Cortex of kidney (tissue), 1 donor: ENCODE results near the gene TOR1AIP1.
"Not testable (repeated sequence)": the region's sequence is repeated elsewhere in the genome, so short reads cannot be mapped to it uniquely, and the experiment has no call there.

Experiments used
- DNase-seq: peaks from one replicate; lab custom pipeline; 2025; lab: John Stamatoyannopoulos, UW

Gene TOR1AIP1

DNA sequence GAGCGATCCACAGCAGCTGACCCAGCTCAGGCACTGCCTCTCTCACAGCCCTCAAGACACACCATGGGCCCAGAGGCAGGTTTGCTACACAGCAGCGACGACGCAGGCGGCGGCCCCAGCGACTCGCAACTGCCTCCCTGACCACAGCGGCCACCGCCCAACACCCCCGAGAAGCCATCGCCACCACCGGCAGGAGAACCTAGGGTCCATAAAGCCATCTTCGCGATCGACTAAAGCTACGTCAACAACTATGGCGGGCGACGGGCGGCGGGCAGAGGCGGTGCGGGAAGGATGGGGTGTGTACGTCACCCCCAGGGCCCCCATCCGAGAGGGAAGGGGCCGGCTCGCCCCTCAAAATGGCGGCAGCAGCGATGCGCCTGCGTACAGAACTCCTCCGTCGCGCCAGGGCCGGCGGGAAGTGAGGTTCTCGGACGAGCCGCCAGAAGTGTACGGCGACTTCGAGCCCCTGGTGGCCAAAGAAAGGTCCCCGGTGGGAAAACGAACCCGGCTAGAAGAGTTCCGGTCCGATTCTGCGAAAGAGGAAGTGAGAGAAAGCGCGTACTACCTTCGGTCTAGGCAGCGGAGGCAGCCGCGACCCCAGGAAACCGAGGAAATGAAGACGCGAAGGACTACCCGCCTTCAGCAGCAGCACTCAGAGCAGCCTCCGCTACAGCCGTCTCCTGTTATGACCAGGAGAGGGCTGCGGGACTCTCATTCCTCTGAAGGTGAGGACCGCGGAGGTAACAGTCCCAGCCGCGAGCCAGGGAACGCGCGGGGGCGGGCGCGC is at the start of gene TOR1AIP1:
Gene TOR1AIP1 (plus strand): TSS at position 33 of the 787 bp plus-strand sequence. CDS start 218 bp downstream, at position 251.
- DNase-seq = peak; percentile 84

DNA sequence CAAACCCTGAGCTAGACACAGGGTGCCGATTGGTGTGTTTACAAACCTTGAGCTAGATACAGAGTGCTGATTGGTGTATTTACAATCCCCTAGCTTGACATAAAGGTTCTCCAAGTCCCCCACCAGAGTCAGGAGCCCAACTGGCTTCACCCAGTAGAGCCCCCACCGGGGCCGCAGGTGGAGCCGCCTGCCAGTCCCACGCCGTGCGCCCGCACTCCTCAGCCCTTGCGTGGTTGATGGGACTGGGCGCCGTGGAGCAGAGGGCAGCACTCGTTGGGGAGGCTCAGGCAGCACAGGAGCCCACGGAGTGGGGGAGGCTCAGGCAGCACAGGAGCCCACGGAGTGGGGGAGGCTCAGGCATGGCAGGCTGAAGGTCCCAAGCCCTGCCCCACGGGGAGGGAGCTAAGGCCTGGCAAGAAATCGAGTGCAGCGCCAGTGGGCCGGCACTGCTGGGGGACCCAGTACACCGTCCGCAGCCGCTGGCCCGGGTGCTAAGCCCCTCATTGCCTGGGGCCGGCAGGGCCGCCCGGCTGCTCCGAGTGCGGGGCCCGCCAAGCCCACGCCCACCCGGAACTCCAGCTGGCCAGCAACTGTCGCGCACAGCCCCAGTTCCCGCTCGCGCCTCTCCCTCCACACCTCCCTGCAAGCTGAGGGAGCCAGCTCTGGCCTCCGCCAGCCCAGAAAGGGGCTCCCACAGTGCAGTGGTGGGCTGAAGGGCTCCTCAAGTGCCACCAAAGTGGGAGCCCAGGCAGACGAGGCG is 45.2 kb upstream of the TOR1AIP1 start:
- not testable (repeated sequence) for DNase-seq

DNA sequence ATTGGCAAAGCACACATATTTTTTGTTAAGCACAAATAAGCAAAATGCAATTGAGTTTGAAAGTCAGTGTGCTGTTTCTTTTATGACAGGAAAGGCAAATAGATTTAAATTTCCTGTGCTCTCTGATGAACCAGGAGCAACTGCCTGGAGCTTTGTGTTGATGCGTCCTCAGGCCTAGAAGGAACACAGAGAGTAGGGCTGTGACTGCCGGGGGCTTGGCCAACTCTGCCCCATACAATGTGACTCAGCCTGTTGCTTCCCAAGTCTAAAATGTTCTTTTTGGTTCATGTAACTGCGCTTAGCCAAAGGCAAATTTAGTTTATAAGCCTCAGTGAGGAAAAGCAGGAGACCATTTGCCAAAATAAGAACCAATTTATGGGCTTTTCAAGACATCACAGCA is 42.0 kb upstream of the TOR1AIP1 start:
- DNase-seq = no peak

- no peak for DNase-seq
Measured at GRCh38 chr1:179848233-179848632, 33.9 kb upstream of the TOR1AIP1 start.

DNA sequence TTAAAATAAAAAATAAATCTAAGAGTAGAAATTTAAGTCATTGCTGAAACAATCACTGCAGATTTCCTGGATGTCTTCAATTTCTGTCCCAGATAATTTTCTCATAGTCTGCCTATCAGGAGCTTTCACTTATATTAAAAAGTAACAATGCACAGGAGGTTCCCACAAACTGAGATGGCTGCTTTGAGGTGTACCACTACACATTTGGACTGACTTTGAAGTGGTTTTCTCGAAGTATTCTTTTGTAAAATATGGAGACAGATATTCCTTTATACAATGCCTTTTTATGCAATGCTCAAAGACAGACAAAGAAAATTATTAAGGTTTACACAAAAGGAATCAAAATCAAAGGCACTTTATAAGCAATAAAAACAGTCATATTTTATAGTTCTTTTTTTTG is 29.0 kb upstream of the TOR1AIP1 start:
- no peak for DNase-seq

DNA sequence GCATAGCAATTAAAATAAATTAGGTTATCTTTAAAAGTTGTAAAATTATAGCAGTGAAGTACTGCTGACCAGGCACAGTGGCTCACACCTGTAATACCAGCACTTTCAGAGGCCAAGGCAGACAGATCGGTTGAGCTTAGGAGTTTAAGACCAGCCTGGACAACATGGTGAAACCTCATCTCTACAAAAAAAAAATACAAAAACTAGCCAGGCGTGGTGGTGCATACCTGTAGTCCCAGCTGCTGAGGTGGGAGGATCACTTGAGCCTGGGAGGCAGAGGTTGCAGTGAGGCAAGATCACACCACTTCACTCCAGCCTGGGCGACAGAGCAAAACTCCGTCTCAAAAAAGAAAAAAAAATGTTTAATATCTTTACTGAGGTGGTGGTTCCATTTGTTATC is 26.3 kb upstream of the TOR1AIP1 start:
- DNase-seq = not testable (repeated sequence)

GRCh38 chr1:179856296-179856695 is 25.8 kb upstream of the TOR1AIP1 start:
- no peak for DNase-seq

GRCh38 chr1:179857009-179857408 is 25.1 kb upstream of the TOR1AIP1 start:
- DNase-seq = no peak

GRCh38 chr1:179860652-179861051 is 21.4 kb upstream of the TOR1AIP1 start:
- no peak for DNase-seq

DNA sequence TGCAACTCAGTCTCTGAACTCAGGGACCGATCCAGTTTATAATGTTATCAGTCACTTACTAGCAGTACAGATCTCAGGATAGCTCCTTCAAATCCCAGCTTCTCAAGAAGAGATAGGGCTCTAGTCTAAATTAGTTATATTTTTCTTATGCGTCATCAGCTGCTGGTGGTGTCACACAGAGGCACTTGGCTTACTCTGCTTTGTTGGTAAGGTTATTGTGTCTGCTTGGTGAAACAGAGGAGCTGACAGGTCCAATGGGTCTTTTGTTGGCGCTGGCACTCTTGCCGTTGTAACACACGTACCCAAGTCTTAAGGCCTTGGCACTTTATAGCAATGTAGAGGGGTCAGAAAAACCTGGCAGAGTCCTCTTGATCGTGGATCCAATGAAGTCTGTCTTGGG is 16.7 kb upstream of the TOR1AIP1 start:
- no peak for DNase-seq

- no peak for DNase-seq
Measured at GRCh38 chr1:179866616-179867015, 15.5 kb upstream of the TOR1AIP1 start.

GRCh38 chr1:179867493-179868330 is 14.4 kb upstream of the TOR1AIP1 start:
- no peak for DNase-seq

DNA sequence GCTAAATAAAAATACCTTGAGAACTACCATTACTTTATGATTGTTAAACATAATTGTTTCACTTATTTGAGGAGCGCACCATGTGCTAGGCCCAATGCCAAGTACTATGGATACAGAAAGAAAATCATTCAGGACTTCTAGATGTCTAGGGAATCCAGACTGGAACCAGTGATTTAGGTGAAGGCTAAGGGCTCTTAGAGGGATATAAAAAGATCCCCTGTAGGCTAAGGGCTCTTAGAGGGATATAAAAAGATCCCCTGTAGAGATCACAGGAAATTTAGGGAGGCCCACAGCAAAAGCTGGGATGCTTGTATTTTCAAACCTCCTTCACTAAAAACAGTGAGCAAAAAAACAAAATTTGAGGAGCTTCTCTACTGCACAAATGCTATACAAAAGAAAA is 11.2 kb upstream of the TOR1AIP1 start:
- DNase-seq = no peak

GRCh38 chr1:179871940-179872339 is 10.1 kb upstream of the TOR1AIP1 start:
- no peak for DNase-seq

DNA sequence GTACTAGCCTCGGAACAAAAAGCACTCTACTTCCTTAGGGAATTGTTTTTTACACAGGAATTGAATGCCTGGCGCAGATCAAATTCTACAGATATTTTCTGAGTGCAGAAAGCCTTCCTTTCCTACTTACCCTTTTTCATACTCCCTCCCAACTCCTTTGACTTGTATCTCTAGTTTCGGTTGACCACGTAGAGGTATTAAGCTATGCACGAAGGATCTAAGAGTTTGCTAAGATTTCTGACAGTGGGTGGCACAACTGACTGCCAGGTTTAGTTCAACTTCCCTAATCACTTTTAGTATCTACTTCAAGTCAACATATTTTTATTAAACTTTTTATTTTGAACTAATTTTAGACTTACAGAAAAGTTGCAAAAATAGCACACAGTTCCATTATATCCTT is 9.5 kb upstream of the TOR1AIP1 start:
- no peak for DNase-seq

DNA sequence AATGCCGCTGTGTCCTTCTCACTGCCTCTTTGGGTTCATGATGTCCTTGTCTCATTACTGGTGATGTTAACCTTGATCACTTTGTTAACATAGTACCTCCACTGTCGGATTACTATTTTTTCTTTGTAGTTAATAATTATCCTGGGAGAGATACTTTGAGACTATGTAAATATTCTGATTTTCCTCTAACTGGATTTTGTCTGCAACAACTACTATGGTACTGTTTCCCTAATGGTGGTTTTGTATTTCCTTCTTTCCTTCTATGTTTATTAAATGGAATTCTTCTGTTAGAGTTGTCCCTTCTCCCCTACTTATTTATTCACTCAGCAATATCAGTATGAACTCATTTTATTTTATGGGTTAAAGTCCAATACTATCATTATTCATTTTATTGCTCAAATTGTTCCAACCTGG is 8.6 kb upstream of the TOR1AIP1 start:
- DNase-seq = no peak

DNA sequence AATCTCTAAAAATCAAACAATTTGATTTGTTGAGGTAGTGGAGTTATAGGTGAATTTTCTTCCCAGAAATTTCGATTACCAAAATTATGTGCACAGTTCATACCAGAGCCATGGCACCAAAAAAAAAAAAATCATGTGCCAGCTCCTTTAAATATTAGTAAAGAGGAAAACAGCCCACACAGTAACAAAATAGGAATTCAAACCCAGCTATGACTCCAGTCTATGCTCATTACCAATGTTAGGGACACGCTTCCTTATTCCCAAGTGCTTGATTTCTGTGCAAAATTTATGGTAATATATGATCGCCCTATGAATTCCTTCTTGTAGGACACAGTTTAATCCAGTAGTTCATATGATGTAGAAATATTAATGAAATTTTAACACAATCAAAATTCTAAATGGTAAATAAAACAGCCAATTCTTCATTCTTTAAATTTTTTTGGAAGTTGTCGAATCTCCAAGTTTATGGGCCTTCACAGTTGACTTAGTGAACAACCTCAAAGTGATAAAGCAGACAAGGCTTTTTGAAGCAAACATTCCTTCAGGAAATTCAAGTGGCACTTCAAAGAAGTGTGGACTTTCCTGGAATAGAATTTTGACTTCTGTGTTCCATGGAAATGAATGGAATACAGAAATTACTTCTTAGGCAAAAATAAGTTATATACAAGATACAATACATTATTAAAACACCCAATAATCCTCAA is 6.3 kb upstream of the TOR1AIP1 start:
- DNase-seq = no peak

- DNase-seq = no peak
Measured at GRCh38 chr1:179876300-179876715, 5.8 kb upstream of the TOR1AIP1 start.

GRCh38 chr1:179877586-179878265 is 4.4 kb upstream of the TOR1AIP1 start, which contains the start of gene TOR1AIP2:
Gene TOR1AIP2, minus strand, starts transcription at chr1:179877803. Its CDS starts 25,138 bp downstream, at chr1:179852665.
- DNase-seq = peak; percentile 33

DNA sequence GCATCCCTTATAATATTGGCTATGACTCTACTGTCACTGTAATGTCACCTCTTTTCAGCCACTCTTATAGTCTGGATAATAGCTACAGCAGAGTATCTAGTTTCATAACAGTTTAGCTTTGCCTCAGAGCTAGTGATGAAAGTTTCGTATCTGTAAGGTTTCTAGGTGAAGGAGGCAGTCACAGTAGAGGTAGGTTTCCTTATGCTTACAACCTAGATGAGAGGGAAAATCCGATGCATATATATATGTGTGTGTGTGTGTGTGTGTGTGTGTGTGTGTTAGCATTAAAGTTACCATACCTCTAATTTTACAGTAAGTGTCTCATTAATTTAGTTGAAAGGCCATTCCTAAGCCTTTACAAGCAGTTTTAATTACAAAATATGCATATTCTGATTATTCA is 2.3 kb upstream of the TOR1AIP1 start:
- no peak for DNase-seq

DNA sequence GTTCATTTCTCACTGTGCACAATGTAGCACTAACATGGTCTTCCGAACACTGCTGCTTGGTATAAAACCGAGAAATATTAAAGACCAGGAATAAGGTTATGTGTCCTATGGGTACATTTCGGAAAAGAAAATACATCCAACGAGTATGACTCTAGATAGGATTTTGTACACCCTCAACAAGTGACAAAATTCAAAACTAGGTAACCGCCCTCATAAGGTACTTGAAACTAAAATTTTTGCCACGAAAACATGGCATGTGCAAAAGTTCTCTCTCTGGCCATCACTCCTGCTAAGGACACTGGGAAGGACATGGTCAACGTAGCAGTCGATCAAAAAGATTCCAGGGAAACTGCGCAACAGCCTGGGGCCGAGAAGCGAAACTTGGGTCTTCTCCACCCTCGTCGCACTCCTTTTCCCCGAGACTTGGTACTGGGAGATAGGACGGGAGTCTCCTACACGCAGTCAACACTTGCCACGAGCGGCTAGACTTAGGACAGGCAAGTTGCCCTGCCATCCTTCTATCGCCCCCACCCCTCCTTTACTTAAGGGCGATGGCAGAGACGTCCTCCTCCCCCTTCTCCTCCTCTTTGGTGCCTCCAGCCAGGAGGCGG is 338 bp upstream of the TOR1AIP1 start:
- no peak for DNase-seq
